Measurements from ENCODE around the gene SMPD2.
A peak's percentile ranks its signal among the peaks of the same experiment; 100 is the strongest.

SMPD2 gene

DNA sequence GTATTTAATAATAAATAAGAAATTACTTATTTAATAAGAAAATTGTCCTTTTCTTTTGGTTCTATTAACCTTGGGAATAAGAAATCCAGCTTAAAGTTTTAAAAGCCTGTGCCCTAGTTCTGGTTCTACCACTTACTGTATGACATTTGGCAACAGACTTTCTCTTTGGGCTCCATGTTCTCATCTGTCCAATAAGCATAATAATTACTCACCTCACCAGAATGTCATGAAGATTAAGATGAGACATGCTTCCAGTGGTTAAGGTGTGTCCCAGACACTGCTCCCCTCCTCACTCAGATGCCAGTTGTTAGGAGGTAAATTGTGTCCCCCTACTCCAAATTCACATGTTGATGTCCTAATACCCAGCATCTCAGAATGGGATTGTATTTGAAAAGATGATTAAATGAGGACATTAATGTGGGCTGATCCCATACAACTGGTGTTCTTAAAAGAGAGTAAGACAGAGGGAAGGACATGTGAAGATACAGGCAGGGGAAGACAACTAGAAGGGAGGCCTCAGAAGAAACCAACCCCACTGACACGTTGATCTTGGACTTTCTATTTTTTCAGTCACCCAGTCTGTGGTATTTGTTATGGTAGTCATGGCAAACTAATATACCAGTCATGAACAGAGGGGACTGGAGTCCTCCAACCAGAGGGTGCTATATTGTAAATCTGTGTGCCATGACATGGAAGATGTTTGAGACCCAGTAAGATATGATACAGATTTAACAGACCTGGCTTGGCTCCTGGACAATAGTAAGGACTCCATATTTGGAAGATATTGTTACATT, 21.4 kb downstream of the SMPD2 start:
- DNase-seq = no peak

DNA sequence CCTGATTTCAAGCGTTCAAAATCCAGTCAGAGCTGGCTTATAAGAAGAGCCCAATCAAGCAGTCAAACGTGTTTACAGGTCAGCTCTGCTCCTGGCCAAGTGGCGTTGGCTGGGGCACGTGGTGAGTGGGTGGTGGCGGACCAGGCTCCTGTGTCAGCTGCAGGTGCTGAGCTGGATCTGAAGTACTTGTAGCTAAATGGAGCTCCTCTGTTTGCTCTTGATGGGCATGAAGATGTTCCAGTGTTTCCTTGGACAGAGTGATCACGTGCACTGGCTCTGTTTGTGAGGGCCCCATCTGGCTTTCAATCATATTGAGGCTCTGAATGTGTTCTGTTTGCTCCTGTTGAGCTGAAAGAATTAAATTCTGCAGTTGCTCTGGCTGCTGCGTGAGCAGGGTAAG, 25.2 kb downstream of the SMPD2 start:
- peak; percentile 92 for DNase-seq

DNA sequence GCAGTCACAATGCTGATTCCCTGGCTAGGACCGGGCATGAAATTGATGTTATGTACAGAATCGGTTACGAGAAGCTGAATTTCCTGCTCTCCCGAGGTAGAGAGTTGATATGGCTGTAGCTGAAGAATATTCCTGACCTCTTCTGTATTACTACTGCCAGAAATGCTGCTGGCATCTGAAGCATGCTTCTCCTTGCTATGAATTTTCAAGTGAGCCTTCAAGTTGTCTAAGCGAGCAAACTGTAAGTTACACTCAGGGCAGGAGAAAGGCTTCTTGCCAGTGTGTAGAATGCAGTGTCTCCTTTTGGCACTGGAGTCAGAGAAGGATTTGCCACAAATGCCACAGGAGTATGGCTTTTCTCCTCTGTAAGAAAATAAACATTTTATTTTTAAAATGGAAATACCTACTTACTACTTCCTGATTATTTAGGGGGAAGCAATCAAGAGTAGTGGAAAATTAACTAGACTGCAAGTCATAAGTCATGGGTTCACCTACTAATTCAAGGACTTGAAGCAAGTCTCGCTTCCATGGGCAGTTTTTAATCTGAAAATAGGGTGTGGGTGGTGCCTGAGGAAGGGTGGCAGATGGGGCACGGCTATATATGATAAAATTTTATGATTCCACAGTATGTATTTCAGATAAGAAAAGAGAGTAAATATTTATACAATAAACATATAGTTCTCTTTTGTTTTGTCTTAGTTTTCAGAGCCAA, 25.8 kb downstream of the SMPD2 start:
- DNase-seq = no peak

DNA sequence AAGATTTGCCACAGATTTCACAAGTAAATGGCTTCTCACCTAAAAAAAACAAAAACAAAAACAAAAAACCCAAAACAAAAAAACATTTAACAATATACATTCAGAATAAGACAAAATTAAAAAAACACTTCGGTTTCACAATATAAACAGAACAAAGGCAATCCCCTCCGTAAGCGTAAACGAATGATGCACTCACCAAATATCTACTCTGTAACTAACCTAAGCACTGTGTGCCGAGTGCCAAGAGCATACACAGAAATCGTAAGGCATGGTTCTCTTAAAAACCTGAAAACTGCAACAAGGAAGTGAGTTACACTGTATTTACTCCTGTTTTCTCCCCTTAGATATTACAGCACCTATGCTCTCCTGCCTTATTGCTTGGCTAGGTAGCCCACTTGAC, 27.2 kb downstream of the SMPD2 start:
- DNase-seq = no peak

DNA sequence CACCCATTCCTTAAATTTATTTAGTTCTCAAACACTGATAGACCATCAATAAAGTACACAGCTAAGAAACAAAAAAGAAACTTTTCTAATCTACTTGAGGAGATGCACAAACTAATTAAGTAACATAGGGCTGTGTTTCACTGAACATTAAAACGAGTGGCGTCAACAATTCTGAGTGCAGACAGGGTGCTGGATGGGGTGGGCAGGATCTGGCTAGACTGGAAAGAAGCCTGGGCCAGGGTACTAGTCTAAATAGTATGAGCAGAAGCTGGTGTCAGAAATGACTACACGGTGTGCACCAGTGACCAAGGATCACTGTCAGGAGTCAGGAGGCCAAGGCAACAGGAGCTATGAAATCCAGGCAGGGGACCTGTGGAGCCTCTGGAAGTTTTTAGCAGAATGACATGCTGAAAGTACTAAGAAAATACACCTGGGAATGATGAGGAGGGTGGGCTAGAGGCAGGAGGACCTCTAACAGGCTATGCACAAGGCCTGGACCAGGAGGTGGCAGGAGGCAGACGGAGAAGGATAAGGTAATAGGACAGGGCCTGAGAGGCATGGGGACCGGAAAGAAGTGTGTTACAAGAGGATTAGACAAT, 29.2 kb downstream of the SMPD2 start:
- DNase-seq = no peak

DNA sequence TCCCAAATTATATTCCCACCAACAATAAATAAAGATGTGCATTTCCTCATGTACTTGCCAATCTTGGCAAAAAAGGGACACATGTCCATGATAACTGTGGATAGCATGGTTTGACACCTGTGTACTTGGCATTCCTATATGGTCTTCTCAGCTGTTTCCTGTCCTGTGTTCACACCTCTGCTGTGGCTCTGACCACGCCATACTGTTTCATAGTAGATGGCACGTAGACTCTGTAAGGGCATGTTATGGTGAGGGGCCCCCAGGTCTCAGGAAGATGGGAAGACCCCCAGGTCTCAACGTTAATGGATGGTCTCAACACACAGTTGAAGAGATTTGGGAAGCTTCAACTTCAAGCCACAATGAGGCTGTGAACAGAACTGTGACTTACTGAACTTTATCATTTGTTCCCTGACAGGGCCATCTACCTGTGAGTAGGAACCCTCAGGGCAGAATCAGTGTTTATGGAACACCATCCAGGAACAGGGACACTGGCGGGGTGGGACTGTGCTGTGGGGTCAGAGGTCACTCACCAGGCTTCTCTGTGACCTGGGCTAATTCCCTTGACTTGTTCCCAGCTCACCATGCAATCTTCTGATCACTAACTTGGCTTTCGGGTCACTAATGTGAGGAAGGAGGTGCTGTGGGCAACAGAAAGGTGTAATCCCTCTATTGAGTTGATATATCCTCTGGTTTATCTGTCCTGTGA, 30.7 kb downstream of the SMPD2 start:
- no peak for DNase-seq

DNA sequence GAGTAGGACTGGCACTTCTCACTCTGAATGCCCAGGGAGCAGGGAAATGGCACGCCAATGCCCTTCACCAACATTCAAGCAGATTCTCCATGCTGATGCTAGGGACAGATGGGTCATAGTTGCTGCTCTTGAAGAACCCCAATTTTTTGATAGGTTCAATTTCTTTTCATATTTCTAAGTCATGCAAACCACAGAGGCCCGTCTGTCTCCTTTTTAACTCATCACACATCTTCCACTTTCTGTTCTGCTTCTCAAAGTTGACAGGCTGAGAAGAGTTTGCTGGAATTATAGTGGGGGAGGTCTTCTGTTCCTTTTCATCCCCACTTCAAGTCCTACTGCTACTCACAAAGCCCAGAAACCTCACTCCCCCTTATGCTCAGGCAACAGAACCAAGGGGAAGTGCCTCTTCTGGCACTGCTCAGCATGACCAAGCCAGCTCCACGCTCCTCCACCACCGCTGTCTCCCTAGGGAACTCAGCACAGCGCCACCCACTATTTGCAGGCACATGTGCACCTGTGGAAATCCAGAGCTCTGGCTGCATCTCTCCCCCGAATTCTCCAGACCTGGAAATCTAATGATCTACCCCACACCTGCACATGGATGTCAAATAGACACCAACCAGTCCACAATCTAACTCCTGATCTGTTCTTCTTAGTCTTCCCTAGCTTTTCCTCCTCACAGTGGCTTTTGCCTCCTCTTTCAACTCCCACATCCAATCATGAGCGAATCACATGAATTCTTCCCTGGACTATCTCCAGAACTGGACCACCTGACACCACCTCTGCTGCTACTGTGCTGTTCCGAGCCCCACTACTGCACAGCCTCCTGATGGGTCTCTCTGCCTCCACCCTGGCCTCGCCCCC, 31.8 kb downstream of the SMPD2 start:
- no peak for DNase-seq

DNA sequence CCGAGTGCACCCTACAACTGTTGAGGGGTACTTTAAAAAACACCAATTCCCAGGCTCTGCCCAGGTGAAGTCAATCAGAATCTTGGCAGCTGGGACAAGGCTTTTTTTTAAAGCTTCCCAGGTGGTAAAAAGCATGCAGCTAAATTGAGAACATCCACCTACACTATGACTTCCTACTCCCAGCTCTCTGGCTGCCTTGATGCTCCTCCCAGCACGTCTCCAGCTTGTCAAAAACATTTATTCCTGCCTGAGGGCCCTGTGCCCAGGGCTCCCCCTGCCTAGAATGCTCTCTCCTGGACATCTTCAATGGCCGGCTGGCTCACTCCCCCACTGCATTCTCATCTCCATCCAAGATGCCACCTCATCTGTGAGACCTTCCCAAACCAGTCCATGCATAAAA, 32.6 kb downstream of the SMPD2 start:
- no peak for DNase-seq

DNA sequence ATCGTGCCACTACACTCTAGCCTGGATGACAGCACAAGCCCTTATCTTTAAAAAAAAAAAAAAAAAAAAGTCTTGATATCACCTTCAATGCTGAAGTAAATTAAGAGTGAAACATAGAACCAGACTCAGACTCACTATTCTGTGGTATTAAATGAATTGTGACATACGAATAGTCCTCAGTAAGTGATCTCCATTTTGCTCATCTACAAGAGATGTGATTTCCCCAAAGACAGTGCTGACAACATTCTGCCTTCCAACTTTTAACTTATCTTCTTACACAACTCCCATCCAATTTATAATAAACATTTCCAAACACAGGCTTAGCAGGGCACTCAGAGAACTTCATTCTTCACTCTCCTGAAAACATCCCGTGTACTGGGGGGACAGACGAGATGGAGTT, 34.5 kb downstream of the SMPD2 start:
- DNase-seq = no peak

DNA sequence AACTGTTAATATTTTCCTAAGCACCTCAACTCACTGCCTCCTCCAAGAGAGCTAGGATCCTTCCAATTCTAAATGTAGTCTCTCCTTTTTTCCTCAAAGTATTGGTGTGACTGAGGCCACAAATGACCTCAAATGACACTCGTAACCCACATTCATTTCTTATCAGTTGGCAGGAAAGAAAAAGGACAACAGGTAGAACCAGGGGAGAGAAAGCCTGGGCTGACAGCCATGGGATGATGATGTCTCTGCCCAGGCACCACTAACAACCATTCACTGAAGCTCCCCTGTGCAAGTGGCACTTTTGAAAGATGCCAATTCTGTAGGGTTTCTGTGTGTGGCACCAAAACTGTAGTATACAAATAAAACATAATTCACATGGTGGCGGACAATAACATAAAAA, 35.1 kb downstream of the SMPD2 start:
- DNase-seq = no peak

DNA sequence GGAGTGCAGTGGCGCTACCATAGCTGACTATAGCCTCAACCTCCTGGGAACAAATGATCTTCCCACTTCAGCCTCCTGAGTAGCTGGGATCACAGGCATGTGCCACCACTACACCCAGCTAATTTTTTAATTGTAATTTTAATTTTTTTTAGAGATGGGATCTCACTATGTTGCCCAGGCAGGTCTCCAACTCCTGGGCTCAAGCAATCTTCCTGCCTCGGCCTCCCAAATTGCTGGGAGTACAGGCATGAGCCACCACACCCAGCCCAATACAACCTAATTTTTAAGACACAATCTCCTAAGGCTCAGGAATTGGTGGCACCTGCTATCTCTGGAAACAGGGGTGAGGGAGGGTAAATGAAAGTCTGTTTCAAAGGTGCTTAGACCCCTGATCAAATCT, 36.7 kb downstream of the SMPD2 start:
- no peak for DNase-seq

DNA sequence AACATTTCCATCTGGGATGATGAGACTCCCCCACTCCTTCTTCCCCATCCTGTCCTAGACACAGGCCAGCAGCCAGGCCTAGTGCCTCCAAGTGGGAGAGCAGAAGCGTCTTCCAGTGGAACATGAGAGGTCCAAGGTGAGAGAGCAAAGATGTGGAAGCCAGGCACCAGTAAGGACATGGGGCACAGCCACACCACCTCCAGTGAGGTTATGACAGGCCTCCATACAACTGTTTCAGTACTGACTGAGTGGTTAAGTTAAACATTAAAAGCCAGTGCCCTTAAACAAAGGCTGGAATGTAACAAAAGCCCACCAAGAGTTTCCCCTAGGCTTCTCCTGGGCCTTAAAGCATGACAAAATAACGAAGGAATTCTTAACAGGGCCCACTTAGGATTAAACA, 37.2 kb downstream of the SMPD2 start:
- no peak for DNase-seq

DNA sequence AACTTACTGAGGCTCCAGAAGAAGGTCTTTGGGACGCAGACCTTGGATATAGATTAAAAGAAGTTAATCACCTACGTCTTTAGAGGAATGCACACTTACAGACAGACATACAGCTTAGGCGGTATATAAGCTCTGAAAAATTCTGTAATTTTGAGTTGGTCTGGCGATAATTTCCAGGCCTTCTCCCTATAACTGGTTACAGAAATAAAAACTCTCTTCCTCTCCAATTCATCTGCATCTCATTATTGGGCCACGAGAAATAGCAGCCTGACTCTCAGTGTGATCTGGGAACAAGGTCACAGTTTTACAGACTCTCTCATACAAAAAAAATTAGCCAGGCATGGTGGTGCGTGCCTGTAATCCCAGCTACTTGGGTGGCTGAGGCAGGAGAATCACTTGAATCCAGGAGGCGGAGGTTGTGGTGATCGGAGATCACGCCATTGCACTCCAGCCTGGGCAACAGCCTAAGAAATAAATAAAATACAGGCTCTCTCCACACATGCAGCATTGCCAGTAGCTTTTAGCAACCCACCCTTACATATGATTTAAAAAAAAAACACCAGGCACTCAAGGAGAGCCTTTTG, 37.8 kb downstream of the SMPD2 start:
- no peak for DNase-seq

DNA sequence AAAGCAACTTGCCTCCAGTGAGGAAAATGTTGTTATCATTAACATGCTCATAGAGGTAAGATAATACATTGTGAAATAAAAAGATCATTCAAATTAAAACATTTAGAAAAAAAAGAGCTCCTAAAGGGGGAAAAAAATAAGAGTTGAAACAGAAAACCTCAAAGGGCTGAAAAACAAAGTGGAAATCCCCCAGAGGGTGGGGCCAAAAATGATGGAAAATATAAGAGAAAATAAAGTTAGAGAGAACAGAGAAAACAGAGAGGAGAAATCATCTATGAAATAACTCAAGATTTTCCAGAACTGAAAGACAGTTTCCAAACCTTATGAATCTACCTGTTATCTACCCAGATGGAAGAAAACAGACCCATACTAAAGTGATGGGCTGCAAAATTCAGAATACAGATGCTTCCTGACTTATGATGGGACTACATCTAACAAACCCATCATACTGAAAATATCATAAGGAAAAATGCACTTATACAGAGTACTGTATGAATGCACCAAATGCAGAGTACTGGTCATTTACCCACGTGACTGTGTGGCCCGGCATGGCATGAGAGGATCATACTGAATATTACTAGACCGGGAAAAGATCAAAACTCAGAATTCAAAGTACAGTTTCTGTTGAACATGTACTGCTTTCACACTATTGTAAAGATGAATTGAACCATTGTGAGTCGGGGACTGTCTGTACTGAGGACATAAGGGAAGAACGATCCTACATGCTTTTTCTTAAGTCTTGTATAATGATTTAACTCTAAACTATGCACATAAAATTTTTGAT, 38.5 kb downstream of the SMPD2 start:
- DNase-seq = no peak

DNA sequence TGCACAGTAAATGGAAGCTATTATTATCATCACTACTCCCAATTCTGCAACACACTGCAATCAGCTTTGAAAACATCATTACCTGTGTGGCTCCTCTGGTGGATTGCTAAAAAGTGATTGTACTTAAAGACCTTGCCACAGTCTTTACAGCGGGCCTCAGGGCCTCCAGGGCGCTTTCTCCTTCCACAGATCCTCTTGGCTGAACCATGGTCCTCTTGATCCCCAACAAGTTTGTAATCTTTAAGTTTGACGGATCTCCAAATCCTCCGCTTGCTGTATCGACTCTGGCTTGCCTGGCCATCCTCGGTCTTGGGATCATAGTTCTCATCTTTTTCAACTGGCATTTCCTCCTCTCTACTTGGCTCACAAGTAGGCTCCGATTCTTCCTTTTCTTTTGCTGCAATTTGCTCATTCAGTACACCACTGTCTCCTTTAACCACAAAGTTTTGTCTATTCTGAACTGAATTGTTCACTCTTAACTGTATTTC, 40.5 kb downstream of the SMPD2 start:
- DNase-seq = no peak

DNA sequence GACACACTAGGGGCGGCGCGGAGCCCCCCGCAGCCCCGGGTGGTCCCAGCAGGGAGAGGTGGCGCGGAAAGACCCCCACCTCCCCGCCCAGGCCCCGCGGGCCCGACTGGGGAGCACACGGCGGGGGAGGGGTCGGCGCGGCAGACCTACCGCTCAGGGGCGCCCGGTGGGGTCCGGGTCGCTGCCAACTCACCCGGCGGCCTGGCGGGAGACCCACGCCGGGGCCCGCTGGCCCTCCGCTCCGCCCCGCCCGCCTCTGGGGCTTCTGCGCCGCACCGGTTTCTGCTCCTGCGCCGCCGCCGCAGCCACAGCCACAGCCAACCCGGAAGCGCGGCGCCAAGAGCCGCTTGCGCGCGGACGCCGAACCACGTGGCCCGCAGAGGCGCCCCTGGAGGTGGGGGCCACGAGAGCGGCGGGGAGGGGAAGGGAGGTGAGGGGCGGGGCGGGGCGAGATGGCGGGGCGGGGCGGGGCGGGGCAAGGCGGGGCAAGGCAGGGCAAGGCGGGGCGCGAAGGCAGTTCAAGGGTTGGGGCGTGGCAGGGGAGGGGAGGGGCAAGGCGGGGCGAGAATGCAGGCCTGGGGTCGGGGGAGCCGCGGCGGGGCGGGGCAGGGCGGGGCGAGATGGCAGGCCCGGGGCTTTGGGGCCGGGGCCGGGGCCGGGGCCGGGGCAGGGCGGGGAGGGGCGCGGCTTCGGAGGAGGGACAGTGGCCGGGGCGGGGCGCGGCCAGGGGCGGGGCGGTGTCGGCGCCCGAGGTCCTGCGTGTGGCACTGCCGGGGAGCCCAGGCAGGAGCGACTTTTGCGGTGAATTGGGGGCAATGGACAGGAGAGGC, 42.6 kb downstream of the SMPD2 start, which contains the start of gene ZBTB24:
ZBTB24 (minus strand) TSS at position 315 of the 830 bp plus-strand sequence. CDS start 1,193 bp downstream, outside the sequence.
- DNase-seq = peak; percentile 80

DNA sequence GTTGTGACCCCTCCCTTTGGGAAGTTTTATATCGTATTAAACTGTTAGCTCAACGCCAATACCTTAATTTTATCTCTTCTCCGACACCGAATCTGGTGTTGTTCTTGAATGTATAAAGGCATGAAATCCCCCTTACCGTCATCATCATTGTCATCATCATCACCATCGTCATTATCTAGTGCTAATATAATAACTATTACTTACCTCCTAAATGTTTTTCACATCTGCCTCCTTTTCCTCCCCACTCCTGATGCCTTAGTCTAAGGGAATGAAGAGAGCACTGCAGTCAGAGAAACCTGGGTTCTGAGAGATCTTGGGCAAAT, 43.2 kb downstream of the SMPD2 start:
- DNase-seq = no peak

DNA sequence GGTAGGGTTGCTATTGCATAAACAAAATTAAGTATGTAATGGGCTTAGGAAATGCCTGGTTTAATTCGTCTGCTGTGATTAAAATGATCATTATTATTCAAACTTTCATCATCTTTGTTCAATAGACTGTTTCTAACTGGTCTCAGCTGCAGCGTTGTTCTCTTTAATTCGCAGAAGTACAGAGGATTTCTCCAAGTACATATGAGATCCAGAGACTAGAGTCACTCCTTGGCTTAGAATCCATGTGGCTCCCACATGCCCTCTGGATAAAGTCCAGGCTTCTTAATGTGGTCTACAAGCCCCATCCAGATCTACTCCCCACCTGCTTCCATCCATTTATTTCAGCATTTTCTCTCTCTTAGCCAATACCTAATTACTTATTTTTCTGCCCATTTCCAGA, 43.6 kb downstream of the SMPD2 start:
- DNase-seq = no peak

DNA sequence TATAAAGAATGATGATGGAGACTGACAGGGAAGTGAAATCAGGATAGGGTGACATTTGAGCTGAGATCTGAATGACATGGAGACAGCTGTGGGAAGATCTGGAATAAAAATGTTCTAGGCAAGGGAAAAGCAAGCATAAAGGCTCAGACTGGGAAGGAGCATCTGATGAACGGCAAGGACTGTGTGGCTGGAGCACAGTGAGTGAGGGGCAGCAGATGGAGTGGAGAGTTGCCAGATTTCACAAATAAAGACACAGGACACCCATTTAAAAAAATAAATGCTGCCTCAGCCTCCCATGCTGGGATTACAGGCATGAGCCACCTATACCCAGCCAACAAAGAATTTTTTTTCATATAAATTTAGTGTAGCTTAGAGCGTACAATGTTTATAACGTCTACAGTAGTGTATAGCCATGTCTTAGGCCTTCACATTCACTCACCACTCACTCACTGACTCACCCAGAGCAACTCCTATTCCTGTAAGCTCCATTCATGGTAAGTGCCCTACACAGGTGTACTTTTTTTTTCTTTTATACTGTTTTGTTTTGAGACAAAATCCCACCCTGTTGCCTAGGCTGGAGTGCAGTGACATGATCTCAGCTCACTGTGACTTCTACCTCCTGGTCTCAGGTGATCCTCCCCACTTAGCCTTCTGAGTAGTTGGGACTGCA, 44.9 kb downstream of the SMPD2 start:
- DNase-seq = no peak

DNA sequence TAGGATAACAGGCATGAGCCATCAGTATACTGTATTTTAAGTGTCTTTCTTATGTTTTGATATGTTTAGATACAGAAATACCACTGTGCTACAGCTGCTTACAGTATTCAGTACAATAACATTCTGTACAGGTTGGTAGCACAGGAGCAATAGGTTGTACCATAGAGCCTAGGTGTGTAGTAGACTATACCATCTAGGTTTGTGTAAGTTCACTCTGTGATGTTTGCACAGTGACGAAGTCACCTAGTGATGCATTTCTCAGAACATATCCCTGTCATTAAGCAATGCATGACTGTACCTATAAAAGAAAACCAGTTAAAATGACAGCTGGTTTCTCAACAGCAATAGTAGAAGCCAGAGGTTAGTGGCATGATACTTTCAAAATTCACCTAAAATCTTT, 45.5 kb downstream of the SMPD2 start:
- DNase-seq = peak; percentile 9

Measured in DMS153 (cell line).